ENCODE data around the gene UCHL1. TPM values are rescaled to one million over a fixed set of nuclear protein-coding genes. Genes with fewer than 3 reads are reported as not detected.

The UCHL1 gene
- total RNA-seq, 1 experiment from 2014 or later = 1.3 TPM

DNA sequence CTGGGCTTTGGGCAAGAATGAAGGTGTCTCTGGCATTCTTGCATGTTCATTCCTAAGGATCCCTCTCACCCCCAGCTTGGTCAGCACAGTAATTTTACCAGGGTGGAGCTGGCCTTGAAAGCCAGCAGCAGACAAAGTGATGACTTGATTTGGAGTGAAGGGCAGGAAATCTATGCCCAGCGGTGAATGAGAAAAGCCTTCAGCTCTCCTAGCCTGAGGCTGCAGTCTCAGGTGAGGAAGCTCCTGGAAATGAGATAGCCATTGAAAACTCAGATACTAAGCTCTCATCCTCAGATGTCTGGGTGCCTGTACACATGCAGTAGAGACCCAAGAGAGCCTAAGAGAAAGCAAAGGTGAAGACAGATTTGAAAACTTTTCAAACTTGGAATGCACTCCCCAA is 10.7 kb upstream of the UCHL1 start:
- TF ChIP-seq, protein P1, sequence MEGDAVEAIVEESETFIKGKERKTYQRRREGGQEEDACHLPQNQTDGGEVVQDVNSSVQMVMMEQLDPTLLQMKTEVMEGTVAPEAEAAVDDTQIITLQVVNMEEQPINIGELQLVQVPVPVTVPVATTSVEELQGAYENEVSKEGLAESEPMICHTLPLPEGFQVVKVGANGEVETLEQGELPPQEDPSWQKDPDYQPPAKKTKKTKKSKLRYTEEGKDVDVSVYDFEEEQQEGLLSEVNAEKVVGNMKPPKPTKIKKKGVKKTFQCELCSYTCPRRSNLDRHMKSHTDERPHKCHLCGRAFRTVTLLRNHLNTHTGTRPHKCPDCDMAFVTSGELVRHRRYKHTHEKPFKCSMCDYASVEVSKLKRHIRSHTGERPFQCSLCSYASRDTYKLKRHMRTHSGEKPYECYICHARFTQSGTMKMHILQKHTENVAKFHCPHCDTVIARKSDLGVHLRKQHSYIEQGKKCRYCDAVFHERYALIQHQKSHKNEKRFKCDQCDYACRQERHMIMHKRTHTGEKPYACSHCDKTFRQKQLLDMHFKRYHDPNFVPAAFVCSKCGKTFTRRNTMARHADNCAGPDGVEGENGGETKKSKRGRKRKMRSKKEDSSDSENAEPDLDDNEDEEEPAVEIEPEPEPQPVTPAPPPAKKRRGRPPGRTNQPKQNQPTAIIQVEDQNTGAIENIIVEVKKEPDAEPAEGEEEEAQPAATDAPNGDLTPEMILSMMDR (IDR thresholded peaks at IDR 0.05; ENCODE audit: unreplicated experiment) = no peak
- ChIA-PET CTCF (interaction anchor here (0.5 kb wide), 1 partner anchor 1008 kb away, joined by 4 read pairs; no protein-coding TSS in a partner anchor), POLR2A (interaction anchor here (2.3 kb wide), 1 partner anchor 13 kb away, joined by 6 read pairs; no protein-coding TSS in a partner anchor)
- Mint-ChIP-seq H3K27ac (ENCODE audit: low read depth, unreplicated experiment) (no peak overlapping the region), H3K9me3 (ENCODE audit: unreplicated experiment) (no peaks in the 10 kb centered on the region), H3K4me1 (ENCODE audit: insufficient read depth, unreplicated experiment) (no peaks in the 10 kb centered on the region), H3K27me3 (ENCODE audit: insufficient read depth, unreplicated experiment) (peaks cover 13% of the 10 kb centered on the region), H3K36me3 (ENCODE audit: insufficient read depth, unreplicated experiment) (no peaks in the 10 kb centered on the region), H3K4me3 (ENCODE audit: unreplicated experiment) (no peak overlapping the region)
- no TSS peak for BruUV-seq (replicated peaks)
- intact Hi-C loops (cut with micrococcal nuclease) = no loop called here
- DNase-seq (ENCODE audit: unreplicated experiment) = no peak

DNA sequence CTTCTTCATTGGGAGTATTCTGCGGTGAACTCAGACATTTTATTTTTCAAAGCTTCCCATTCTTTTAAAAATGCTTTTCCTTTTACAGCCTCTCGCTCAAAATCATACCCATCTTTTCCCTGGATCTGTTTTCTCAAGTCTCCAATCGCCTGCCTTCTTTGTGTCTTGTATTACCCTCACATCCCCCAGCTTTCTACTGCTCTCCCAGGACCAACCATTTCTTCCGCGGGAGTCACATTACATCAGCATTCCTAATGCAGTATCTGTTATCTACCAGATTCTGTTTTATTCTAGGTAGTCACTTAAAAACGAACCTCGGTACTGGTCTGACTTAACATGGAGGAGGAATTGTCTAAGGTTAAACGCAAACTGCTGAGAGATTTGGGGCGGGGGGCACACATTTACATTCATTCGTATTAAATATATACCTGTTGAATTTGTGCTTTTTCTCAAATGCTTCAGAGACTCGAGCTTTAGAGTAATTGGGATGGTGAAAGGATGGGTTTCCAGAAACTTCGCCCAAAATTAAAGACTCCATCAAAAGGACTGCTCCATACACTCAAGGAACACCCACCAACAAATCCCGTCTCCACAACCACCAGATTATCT is 493 bp upstream of the UCHL1 start:
- ChIA-PET CTCF (no interaction called here), POLR2A (no interaction called here)
- no peak overlapping the region for H3K4me3 Mint-ChIP-seq (ENCODE audit: unreplicated experiment)
- no peaks in the 10 kb centered on the region for H3K9me3 Mint-ChIP-seq (ENCODE audit: unreplicated experiment)
- H3K27ac Mint-ChIP-seq (ENCODE audit: low read depth, unreplicated experiment) = no peak overlapping the region
- BruUV-seq (replicated peaks) = no TSS peak
- H3K27me3 Mint-ChIP-seq (ENCODE audit: insufficient read depth, unreplicated experiment) = peaks cover 12% of the 10 kb centered on the region
- TF ChIP-seq, protein P1 (IDR thresholded peaks at IDR 0.05; ENCODE audit: unreplicated experiment) = no peak
- no peak for DNase-seq (ENCODE audit: unreplicated experiment)
- intact Hi-C loops (cut with micrococcal nuclease) = loop anchor here (5.0 to 10.0 kb wide), 2 partner anchors 521 to 631 kb away; no protein-coding TSS in a partner anchor
- H3K4me1 Mint-ChIP-seq (ENCODE audit: insufficient read depth, unreplicated experiment) = peaks cover 6% of the 10 kb centered on the region
- H3K36me3 Mint-ChIP-seq (ENCODE audit: insufficient read depth, unreplicated experiment) = no peaks in the 10 kb centered on the region

DNA sequence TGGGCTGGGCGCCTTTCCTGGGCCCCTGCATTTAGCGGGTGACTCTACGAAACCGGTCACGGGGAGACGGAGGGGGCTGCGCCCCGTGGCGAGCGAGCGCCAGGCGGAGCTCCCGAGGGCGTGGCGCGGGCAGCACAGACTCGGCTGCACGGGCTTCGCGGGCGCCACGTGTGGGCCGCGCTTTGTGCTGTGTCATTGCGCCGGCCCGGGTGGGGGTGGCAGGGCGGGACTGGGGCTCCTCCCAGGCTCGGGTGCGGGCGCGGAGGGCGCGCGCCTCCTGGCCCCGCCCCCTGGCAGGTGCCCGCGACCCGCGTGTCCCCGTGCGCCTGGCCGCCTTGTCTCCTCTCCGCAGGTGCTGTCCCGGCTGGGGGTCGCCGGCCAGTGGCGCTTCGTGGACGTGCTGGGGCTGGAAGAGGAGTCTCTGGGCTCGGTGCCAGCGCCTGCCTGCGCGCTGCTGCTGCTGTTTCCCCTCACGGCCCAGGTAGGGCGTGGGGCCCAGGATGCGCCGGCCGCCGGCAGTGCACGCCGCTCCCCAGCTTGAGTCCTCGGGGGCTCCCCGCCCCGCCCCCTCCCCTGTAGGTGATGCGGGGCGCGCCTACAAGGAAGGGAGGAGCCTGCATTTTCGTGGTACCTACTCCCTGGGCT is 651 bp downstream of the UCHL1 start:
- peak; percentile 13 for DNase-seq (ENCODE audit: unreplicated experiment)
- intact Hi-C loops (cut with micrococcal nuclease) = loop anchor here (5.0 to 10.0 kb wide), 2 partner anchors 523 to 630 kb away; no protein-coding TSS in a partner anchor

DNA sequence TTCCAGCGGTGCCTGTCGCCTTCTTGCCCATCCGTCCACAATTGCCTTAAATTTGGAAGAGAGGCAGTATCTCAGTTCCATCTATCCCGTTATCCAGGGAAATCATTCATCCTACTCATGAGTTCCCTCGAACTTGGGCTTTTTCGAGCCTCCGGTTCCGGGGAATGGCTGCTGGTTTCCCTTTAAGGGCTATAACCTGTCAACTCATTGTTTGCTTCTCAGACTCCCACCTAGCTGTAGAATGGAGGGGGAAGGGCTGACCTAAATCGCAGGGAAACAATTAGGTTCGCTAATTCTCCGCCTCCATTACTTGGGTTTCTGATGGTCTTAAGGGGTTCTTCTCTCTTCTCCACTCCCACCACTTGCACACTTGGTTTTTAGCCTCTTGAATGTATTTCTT is 1.2 kb downstream of the UCHL1 start:
- intact Hi-C loops (cut with micrococcal nuclease) = loop anchor here (5.0 to 10.0 kb wide), 2 partner anchors 523 to 629 kb away; no protein-coding TSS in a partner anchor
- peak overlapping the region; percentile 61 for H3K4me3 Mint-ChIP-seq (ENCODE audit: unreplicated experiment)
- H3K27ac Mint-ChIP-seq (ENCODE audit: low read depth, unreplicated experiment) = no peak overlapping the region
- no peaks in the 10 kb centered on the region for H3K9me3 Mint-ChIP-seq (ENCODE audit: unreplicated experiment)
- TF ChIP-seq, protein P1 (IDR thresholded peaks at IDR 0.05; ENCODE audit: unreplicated experiment) = no peak
- peaks cover 12% of the 10 kb centered on the region for H3K27me3 Mint-ChIP-seq (ENCODE audit: insufficient read depth, unreplicated experiment)
- ChIA-PET CTCF (interaction anchor here (0.5 to 1.7 kb wide), 3 partner anchors 13 to 27 kb away, joined by 3 to 7 read pairs (median 4); no protein-coding TSS in a partner anchor), POLR2A (interaction anchor here (1.5 kb wide), 1 partner anchor 12 kb away, joined by 6 read pairs; no protein-coding TSS in a partner anchor)
- no peak for DNase-seq (ENCODE audit: unreplicated experiment)
- H3K36me3 Mint-ChIP-seq (ENCODE audit: insufficient read depth, unreplicated experiment) = no peaks in the 10 kb centered on the region
- peaks cover 6% of the 10 kb centered on the region for H3K4me1 Mint-ChIP-seq (ENCODE audit: insufficient read depth, unreplicated experiment)
- no TSS peak for BruUV-seq (replicated peaks)

More for the DNA sequence above, 651 bp downstream of the UCHL1 start:
- Mint-ChIP-seq H3K36me3 (ENCODE audit: insufficient read depth, unreplicated experiment) (no peaks in the 10 kb centered on the region), H3K4me3 (ENCODE audit: unreplicated experiment) (peak overlapping the region; percentile 61), H3K27me3 (ENCODE audit: insufficient read depth, unreplicated experiment) (peaks cover 12% of the 10 kb centered on the region), H3K4me1 (ENCODE audit: insufficient read depth, unreplicated experiment) (peaks cover 6% of the 10 kb centered on the region), H3K27ac (ENCODE audit: low read depth, unreplicated experiment) (no peak overlapping the region), H3K9me3 (ENCODE audit: unreplicated experiment) (no peaks in the 10 kb centered on the region)
- BruUV-seq (replicated peaks) = no TSS peak
- TF ChIP-seq, protein P1 (IDR thresholded peaks at IDR 0.05; ENCODE audit: unreplicated experiment) = no peak
- ChIA-PET CTCF (interaction anchor here (0.6 kb wide), 1 partner anchor 1107 kb away, joined by 3 read pairs; no protein-coding TSS in a partner anchor), POLR2A (no interaction called here)

Measured in MCF 10A (cell line).